ENCODE measurements around the gene RAB15.

The RAB15 gene

GRCh38 chr14:64993266-64993930 is 21.3 kb upstream of the RAB15 start:
- TF ChIP-seq EP300 (IDR thresholded peaks at IDR 0.05; ENCODE audit: borderline replicate concordance) (no peak), REST (IDR thresholded peaks at IDR 0.05; ENCODE audit: low read depth) (no peak), ZBTB7A (IDR thresholded peaks at IDR 0.05; ENCODE audit: low read depth) (no peak), TCF12 (IDR thresholded peaks at IDR 0.05; ENCODE audit: low read depth) (no peak), FOXM1 (IDR thresholded peaks at IDR 0.05; ENCODE audit: borderline replicate concordance, low read depth) (no peak), RAD21 (IDR thresholded peaks at IDR 0.05; ENCODE audit: low read depth) (no peak), MAX (IDR thresholded peaks at IDR 0.05) (no peak), NFIC (IDR thresholded peaks at IDR 0.05) (no peak), CREB1 (IDR thresholded peaks at IDR 0.05; ENCODE audit: low read depth) (no peak), CEBPB (IDR thresholded peaks at IDR 0.05) (no peak), USF1 (IDR thresholded peaks at IDR 0.05) (no peak), TAF1 (IDR thresholded peaks at IDR 0.05; ENCODE audit: low read depth) (no peak)

- TF ChIP-seq TCF12 (IDR thresholded peaks at IDR 0.05; ENCODE audit: low read depth) (no peak), CREB1 (IDR thresholded peaks at IDR 0.05; ENCODE audit: low read depth) (no peak), NFIC (IDR thresholded peaks at IDR 0.05) (no peak), ZBTB7A (IDR thresholded peaks at IDR 0.05; ENCODE audit: low read depth) (no peak), REST (IDR thresholded peaks at IDR 0.05; ENCODE audit: low read depth) (no peak), EGR1 (IDR thresholded peaks at IDR 0.05) (no peak), EP300 (IDR thresholded peaks at IDR 0.05; ENCODE audit: borderline replicate concordance) (no peak), FOXM1 (IDR thresholded peaks at IDR 0.05; ENCODE audit: borderline replicate concordance, low read depth) (no peak)
These were observed 20.3 kb upstream of the RAB15 start for GRCh38 chr14:64992328-64992885.

GRCh38 chr14:64990939-64991338 is 18.8 kb upstream of the RAB15 start:
- no peak for TF ChIP-seq TEAD4 (IDR thresholded peaks at IDR 0.05)
- TF ChIP-seq FOXM1 (IDR thresholded peaks at IDR 0.05; ENCODE audit: borderline replicate concordance, low read depth), result no peak
- TF ChIP-seq CEBPB (IDR thresholded peaks at IDR 0.05), result no peak
- no peak for TF ChIP-seq NFIC (IDR thresholded peaks at IDR 0.05)
- no peak for TF ChIP-seq YY1 (IDR thresholded peaks at IDR 0.05; ENCODE audit: low read depth)
- TF ChIP-seq EGR1 (IDR thresholded peaks at IDR 0.05), result no peak
- no peak for TF ChIP-seq EP300 (IDR thresholded peaks at IDR 0.05; ENCODE audit: borderline replicate concordance)
- no peak for TF ChIP-seq USF1 (IDR thresholded peaks at IDR 0.05)

- no peak for TF ChIP-seq TCF12 (IDR thresholded peaks at IDR 0.05; ENCODE audit: low read depth)
- TF ChIP-seq FOXM1 (IDR thresholded peaks at IDR 0.05; ENCODE audit: borderline replicate concordance, low read depth), result no peak
- TF ChIP-seq CEBPB (IDR thresholded peaks at IDR 0.05), result no peak
- TF ChIP-seq RAD21 (IDR thresholded peaks at IDR 0.05; ENCODE audit: low read depth), result no peak
- no peak for TF ChIP-seq YY1 (IDR thresholded peaks at IDR 0.05; ENCODE audit: low read depth)
- no peak for TF ChIP-seq EP300 (IDR thresholded peaks at IDR 0.05; ENCODE audit: borderline replicate concordance)
- TF ChIP-seq TAF1 (IDR thresholded peaks at IDR 0.05; ENCODE audit: low read depth), result no peak
- TF ChIP-seq NFIC (IDR thresholded peaks at IDR 0.05), result no peak
These were observed 18.2 kb upstream of the RAB15 start for GRCh38 chr14:64990296-64990695.

GRCh38 chr14:64987438-64987767 is 15.3 kb upstream of the RAB15 start:
- TF ChIP-seq FOXM1 (IDR thresholded peaks at IDR 0.05; ENCODE audit: borderline replicate concordance, low read depth) (no peak), EGR1 (IDR thresholded peaks at IDR 0.05) (no peak), MAX (IDR thresholded peaks at IDR 0.05) (no peak), ZBTB7A (IDR thresholded peaks at IDR 0.05; ENCODE audit: low read depth) (no peak), NFIC (IDR thresholded peaks at IDR 0.05) (no peak), RAD21 (IDR thresholded peaks at IDR 0.05; ENCODE audit: low read depth) (no peak), USF1 (IDR thresholded peaks at IDR 0.05) (no peak)

All from Ishikawa (cell line).